Keratinocyte (primary cell): Measurements from ENCODE around the gene CRYAA. TPM values are rescaled to one million over a fixed set of nuclear protein-coding genes. Genes with fewer than 3 reads are reported as not detected.
A peak's percentile ranks its signal among the peaks of the same experiment; 100 is the strongest.
"Not testable (repeated sequence)": the region's sequence is repeated elsewhere in the genome, so short reads cannot be mapped to it uniquely, and the experiment has no call there.

ENCODE experiments used
- DNase-seq: peaks from one replicate; pipeline ENCODE4 v3.0.0-alpha.2; 2011; ENCODE audit warnings: low read depth, missing footprints, low spot score
- FAIRE-seq: peaks from 2 replicates; lab custom pipeline; 2011; peaks lifted over from hg19 to GRCh38; lab: Jason Lieb, UNC
- H2AFZ ChIP-seq: 2 replicates; pipeline ENCODE4 v1.6.0; 2012; ENCODE audit warnings: low read length, control low read depth, inconsistent platforms; ENCODE audit not compliant: control insufficient read depth
- H3K27ac ChIP-seq: 2 replicates; pipeline ENCODE4 v1.5.1; 2011; ENCODE audit warnings: low read length; ENCODE audit not compliant: control insufficient read depth, insufficient read depth
- H3K27me3 ChIP-seq: 3 replicates; pipeline ENCODE4 v1.6.0; 2011; ENCODE audit warnings: low read length; ENCODE audit not compliant: control insufficient read depth, insufficient read depth; ENCODE audit errors: extremely low read depth
- H3K36me3 ChIP-seq, 2 experiments: 2 replicates in 1 of 2; 3 replicates in 1 of 2; pipeline ENCODE4 v1.5.1; 2011; ENCODE audit warnings: low read length in 2 of 2, mild to moderate bottlenecking in 1 of 2; ENCODE audit not compliant: control insufficient read depth in 2 of 2, insufficient read depth in 2 of 2; ENCODE audit errors: extremely low read depth in 1 of 2
- H3K4me1 ChIP-seq: 3 replicates; pipeline ENCODE4 v1.5.1; 2011; ENCODE audit warnings: low read length; ENCODE audit not compliant: control insufficient read depth, insufficient read depth; ENCODE audit errors: extremely low read depth
- H3K4me2 ChIP-seq: 3 replicates; pipeline ENCODE4 v1.6.0; 2011; ENCODE audit warnings: low read depth, low read length; ENCODE audit not compliant: control insufficient read depth, insufficient read depth; ENCODE audit errors: extremely low read depth
- H3K4me3 ChIP-seq, 3 experiments: fragments of 200-600 bp in 1 of 3; sonication (generic) in 1 of 3; 2 replicates in 2 of 3; 3 replicates in 1 of 3; pipeline ENCODE4 v1.5.1; 2011 to 2016; ENCODE audit warnings: low read length in 3 of 3, mild to moderate bottlenecking in 3 of 3, control low read depth in 2 of 3, inconsistent platforms in 1 of 3, low read depth in 1 of 3, mixed read lengths in 1 of 3, mixed run types in 1 of 3, moderate library complexity in 1 of 3; ENCODE audit not compliant: control insufficient read depth in 2 of 3, insufficient read depth in 2 of 3; ENCODE audit errors: extremely low read depth in 1 of 3
- H3K79me2 ChIP-seq: 2 replicates; pipeline ENCODE4 v1.6.0; 2012; ENCODE audit warnings: low read length; ENCODE audit not compliant: control insufficient read depth, insufficient read depth
- H3K9ac ChIP-seq: 3 replicates; pipeline ENCODE4 v1.6.0; 2011; ENCODE audit warnings: low read length; ENCODE audit not compliant: control insufficient read depth, insufficient read depth; ENCODE audit errors: extremely low read depth
- H3K9me1 ChIP-seq: 3 replicates; pipeline ENCODE4 v1.6.0; 2011; ENCODE audit warnings: low read length; ENCODE audit not compliant: control insufficient read depth, insufficient read depth; ENCODE audit errors: extremely low read depth
- H3K9me3 ChIP-seq: 2 replicates; pipeline ENCODE4 v1.5.1; 2012; ENCODE audit warnings: low read depth, low read length; ENCODE audit not compliant: control insufficient read depth
- H4K20me1 ChIP-seq: 3 replicates; pipeline ENCODE4 v1.6.0; 2011; ENCODE audit warnings: low read length; ENCODE audit not compliant: control insufficient read depth, insufficient read depth; ENCODE audit errors: extremely low read depth
- dilution Hi-C: fragments of 300-500 bp; cut with MboI; formaldehyde crosslinking; loops from one replicate; pipeline ENCODE4 v1.7.0; 2020; ENCODE audit warnings: low sequenced_read_pairs; ENCODE audit not compliant: extremely low pct_ligation_motif_present
- polyA minus RNA-seq, 3 experiments: library from RNA; depleted of rRNA, polyadenylated mRNA; stranded (reverse); fragments of >200 nt; gene quantifications; 1 replicate in 1 of 3; 2 replicates in 1 of 3; 3 replicates in 1 of 3; pipeline ENCODE4 v1.2.3, GENCODE V29; 2011
- polyA plus RNA-seq, 5 experiments: library from polyadenylated mRNA; depleted of rRNA in 3 of 5; stranded (reverse) in 3 of 5; stranded (forward) in 1 of 5; unstranded in 1 of 5; fragments of >200 nt; gene quantifications; 1 replicate in 1 of 5; 2 replicates in 3 of 5; 3 replicates in 1 of 5; pipeline versions ENCODE4 v1.2.1 to v1.2.3, GENCODE V29; 2011 to 2012; ENCODE audit warnings: missing spikeins in 2 of 5, low read depth in 1 of 5, low replicate concordance in 1 of 5

Gene CRYAA, protein sequence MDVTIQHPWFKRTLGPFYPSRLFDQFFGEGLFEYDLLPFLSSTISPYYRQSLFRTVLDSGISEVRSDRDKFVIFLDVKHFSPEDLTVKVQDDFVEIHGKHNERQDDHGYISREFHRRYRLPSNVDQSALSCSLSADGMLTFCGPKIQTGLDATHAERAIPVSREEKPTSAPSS
- polyA plus RNA-seq (not detected in 3 replicates), polyA minus RNA-seq (not detected in 3 replicates)
- polyA plus RNA-seq (2011; ENCODE audit: low read depth), result not detected
- not detected in 2 replicates for polyA plus RNA-seq (2011; cell fraction: cytosol; rRNA removed)
- polyA plus RNA-seq (2011; cell fraction: nucleus; rRNA removed), result not detected in 2 replicates
- polyA plus RNA-seq (2012; ENCODE audit: low replicate concordance), result not detected in 2 replicates
- not detected for polyA minus RNA-seq (2011; cell fraction: cytosol; rRNA and poly(A)+ RNA removed)
- polyA minus RNA-seq (2011; cell fraction: nucleus; rRNA and poly(A)+ RNA removed), result not detected in 2 replicates

DNA sequence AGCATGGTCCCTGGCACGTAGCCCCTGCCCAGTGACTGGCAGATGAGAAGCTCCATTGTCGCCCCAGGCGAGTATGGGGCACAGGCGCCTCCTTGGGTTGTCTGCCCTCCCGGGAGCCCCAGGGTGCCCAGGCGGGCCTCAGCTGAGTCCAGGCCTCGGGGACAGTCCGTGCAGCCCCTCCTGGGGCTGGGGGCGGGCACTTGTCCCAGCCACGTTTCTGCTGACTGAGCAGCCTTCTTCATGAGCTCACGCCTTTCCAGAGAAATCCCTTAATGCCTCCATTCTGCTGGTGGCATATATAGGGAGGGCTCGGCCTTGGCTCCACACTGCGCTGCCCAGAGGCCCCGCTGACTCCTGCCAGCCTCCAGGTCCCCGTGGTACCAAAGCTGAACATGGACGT lies at the start of gene CRYAA:
TSS of gene CRYAA (plus strand) at position 301 of the 400 bp plus-strand sequence. CDS start at position 393, 92 bp downstream.
- DNase-seq, H4K20me1 ChIP-seq, H3K79me2 ChIP-seq, H3K9ac ChIP-seq, H3K4me3 ChIP-seq, FAIRE-seq, H3K27ac ChIP-seq, H3K4me2 ChIP-seq, H3K36me3 ChIP-seq, H3K9me1 ChIP-seq, H3K4me1 ChIP-seq, H2AFZ ChIP-seq, dilution Hi-C loops, H3K27me3 ChIP-seq, H3K9me3 ChIP-seq: not testable (repeated sequence)

DNA sequence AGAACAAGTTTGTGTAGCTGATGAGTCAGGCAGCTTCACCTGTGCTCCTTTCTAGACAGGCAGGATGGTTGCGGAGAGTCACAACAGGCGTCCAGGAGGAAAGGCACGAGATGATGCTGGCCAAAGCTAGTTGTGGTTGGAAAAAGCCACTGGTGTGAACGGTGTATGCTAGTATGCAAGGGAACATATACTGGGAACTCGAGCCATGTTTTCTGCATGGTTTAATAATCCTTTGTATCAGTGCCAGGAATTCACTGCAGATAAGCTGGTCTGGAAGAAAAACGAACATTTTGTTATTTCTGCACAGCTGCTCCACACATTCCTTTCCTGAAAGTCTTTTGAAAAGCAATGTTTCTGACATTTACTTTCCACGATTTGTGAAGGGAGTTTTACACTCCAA lies 38.7 kb upstream of the CRYAA start:
- H3K4me1 ChIP-seq, dilution Hi-C loops, H3K27me3 ChIP-seq, H3K4me2 ChIP-seq, H4K20me1 ChIP-seq, H3K9ac ChIP-seq, H3K9me1 ChIP-seq, H3K9me3 ChIP-seq, H2AFZ ChIP-seq, H3K4me3 ChIP-seq, H3K36me3 ChIP-seq, H3K79me2 ChIP-seq, DNase-seq, H3K27ac ChIP-seq, FAIRE-seq: not testable (repeated sequence)

DNA sequence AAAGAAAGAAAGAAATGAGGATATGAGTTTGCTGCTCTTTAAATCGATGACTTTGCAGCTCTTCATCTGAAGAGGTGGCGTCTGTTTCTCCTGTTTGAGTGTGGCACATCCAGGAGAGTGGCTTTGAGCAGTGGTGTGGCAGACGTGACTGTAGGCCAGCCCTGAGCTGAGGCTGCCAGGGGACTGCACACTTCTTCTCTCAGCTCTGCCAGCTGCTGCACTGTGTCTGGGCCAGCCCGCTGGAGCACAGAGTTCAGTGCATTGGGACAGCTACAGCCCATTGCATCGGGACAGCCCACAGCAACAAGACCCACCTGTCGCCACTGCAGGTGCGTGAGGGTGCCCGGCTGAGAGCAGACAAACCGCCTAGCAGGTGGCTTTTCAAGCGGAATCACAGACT lies 34.3 kb upstream of the CRYAA start:
- H3K4me3 ChIP-seq, DNase-seq, FAIRE-seq, H3K9me1 ChIP-seq, dilution Hi-C loops, H3K4me1 ChIP-seq, H3K4me2 ChIP-seq, H3K79me2 ChIP-seq, H4K20me1 ChIP-seq, H3K36me3 ChIP-seq, H3K9ac ChIP-seq, H3K27me3 ChIP-seq, H2AFZ ChIP-seq, H3K27ac ChIP-seq, H3K9me3 ChIP-seq: not testable (repeated sequence)

DNA sequence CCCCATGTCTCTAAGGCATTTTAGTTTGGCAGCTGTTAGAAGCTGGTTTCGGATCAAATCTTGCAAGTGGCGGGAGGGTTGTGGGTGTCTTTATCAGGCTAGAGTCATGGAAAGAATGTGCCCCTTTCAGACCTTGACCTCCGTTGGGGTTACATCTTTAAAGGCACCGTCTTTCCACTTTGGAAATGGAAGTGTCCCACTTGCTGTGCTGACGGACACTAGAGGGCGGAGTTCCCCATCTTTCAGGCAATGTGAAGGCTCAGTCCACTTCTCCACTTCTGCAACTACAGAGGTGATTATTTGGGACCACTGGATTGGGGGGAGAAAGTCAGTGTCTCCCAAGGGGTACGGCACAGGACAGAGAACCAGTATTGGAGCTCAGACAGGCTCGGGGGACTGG lies 29.9 kb upstream of the CRYAA start:
- H3K9ac ChIP-seq, H3K9me3 ChIP-seq, H3K4me2 ChIP-seq, H3K27me3 ChIP-seq, DNase-seq, H3K4me3 ChIP-seq, H4K20me1 ChIP-seq, H3K36me3 ChIP-seq, H3K9me1 ChIP-seq, H3K79me2 ChIP-seq, dilution Hi-C loops, H3K4me1 ChIP-seq, H2AFZ ChIP-seq, H3K27ac ChIP-seq: not testable (repeated sequence)
- FAIRE-seq, result peak; percentile 79

DNA sequence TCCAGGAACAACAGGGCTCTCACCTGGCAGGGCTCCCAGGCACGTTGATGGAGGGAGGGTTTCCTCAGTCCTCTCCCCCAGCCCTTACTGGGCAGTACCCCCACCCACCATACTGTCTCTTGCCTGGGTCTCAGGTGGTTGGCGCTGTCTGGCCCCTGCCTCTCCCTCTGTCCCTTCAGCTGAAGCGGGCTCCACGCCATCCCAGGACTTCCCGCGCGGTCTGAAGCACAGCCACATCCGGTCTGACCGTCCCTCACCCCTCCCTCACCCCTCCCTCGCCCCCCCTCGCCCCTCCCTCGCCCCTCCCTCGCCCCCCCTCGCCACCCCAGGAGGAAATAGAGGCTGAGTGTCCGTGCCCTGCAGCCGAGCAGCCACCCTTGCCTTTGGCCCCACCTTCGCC lies 27.4 kb upstream of the CRYAA start:
- H3K79me2 ChIP-seq, result not testable (repeated sequence)

More for the DNA sequence above, 27.4 kb upstream of the CRYAA start:
- H3K9me1 ChIP-seq, FAIRE-seq, DNase-seq, H3K27me3 ChIP-seq, H3K9ac ChIP-seq, H3K4me2 ChIP-seq, H3K4me3 ChIP-seq, H3K4me1 ChIP-seq, H3K27ac ChIP-seq, dilution Hi-C loops, H4K20me1 ChIP-seq, H2AFZ ChIP-seq, H3K36me3 ChIP-seq, H3K9me3 ChIP-seq: not testable (repeated sequence)
